Ovary (tissue), 3 donors: Measurements from ENCODE around the gene CDC20B.

ENCODE experiments used
- CTCF ChIP-seq, 3 donors: fragments of 450-650 bp in 2 of 3; fragments of 200-600 bp in 1 of 3; IDR thresholded peaks; one replicate each; pipeline versions ENCODE4 v1.5.1 to v1.8.0; 2016 to 2022; ENCODE audit warnings: antibody characterized with exemption in 3 of 3, mild to moderate bottlenecking in 1 of 3
- POLR2A ChIP-seq: fragments of 450-650 bp; IDR thresholded peaks from one replicate; pipeline ENCODE4 v1.6.1; 2017; ENCODE audit warnings: antibody characterized with exemption, mild to moderate bottlenecking, moderate library complexity
- donor health status: DM: no; HTN: no; CAD: no.

GRCh38 chr5:55123365-55123764 is 49.6 kb downstream of the CDC20B start:
- TF ChIP-seq POLR2A (no peak), CTCF (IDR thresholded peaks at IDR 0.05) (no peak)
